DMS 273 (cell line): ENCODE data around the gene ASB2.
A peak's percentile ranks its signal among the peaks of the same experiment; 100 is the strongest.

Source experiments
- DNase-seq: peaks from one replicate; lab custom pipeline; 2025; ENCODE audit not compliant: unreplicated experiment; lab: John Stamatoyannopoulos, UW

Gene ASB2

GRCh38 chr14:93981316-93982229 lies 5.2 kb upstream of the ASB2 start:
- DNase-seq = no peak

- no peak for DNase-seq
Measured at GRCh38 chr14:93980456-93981201, 4.3 kb upstream of the ASB2 start.

DNA sequence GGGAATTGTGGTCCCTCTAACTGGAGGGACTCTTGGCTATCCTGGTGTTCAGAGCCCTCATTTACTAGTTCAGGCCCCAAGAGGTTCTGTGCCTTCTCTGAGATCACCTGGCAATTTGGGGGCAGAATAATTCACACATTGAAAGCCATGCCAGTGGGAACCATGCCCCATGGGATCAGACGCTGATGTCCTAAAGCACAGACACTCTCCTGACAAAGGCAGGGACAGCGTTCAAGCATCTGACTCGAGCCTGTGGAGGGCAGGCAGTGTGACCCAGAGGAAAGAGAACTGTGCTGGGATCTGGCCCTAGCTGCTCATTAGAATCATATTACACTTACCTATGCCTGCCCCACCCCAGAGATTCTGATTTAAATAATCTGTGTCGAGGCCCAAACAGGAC lies 2.4 kb upstream of the ASB2 start:
- DNase-seq = no peak

- DNase-seq = no peak
Measured at GRCh38 chr14:93977790-93978581, 1.6 kb upstream of the ASB2 start.

DNA sequence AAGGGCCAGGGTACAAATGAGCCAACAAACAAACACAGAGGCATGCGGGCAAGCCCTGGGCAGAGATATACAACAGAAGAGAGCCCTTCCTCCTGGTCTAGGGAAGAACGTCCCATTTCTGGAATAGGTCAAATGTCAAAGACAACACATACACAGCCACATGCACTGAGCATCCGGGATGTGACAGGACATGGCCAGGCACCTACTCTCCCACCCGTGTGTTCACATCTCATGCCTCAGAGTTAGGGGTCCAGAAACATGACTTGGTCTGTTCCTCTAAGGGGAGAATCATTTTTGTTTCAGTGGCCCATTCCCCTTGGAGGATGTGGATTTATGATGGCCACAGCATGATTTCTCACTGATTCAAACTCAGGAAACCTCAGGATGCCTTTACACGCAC lies 801 bp upstream of the ASB2 start:
- DNase-seq = no peak

GRCh38 chr14:93975791-93976476 lies 436 bp downstream of the ASB2 start:
- no peak for DNase-seq

DNA sequence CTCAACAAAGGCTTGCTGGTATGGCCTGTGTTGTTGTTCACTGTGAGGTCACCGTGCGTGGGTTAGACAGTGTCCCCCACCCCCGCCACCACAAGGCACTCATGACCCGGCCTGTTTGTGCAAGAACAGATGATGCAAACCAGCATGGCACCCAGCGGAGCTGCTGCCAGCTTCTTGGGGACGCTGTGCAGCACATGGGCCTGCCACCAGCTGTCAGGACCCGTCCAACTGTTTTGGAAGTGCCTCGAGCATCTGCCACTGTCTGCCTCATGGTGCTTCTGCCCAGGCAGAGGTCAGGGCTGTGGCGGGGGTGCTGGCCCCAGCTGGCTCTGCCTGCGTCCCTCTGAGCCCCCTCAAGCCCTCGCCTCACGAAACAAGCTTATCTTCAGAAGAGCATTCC lies 1.5 kb downstream of the ASB2 start:
- peak; percentile 88 for DNase-seq

- DNase-seq = peak; percentile 33
Measured at GRCh38 chr14:93974299-93974698, 2.1 kb downstream of the ASB2 start.

- no peak for DNase-seq
Measured at GRCh38 chr14:93973607-93974006, 2.8 kb downstream of the ASB2 start.

GRCh38 chr14:93972618-93973205 lies 3.7 kb downstream of the ASB2 start:
- DNase-seq = no peak

DNA sequence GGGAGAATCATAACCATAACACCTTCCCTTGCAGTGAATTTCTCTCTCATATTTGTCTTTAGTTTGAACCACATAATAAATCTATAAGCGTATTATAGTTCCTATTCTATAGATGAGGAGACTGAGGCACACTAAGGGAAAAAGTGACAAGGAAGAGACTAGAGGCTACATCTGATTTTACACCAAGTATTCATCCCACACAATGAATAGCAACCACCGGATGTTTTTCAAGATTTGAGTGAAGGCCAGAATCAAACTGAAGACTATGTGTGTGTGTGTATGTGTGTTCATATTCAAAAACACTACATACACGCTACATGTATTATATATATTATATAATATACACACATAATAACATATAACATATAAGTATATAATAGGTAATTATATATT lies 4.7 kb downstream of the ASB2 start:
- no peak for DNase-seq

- DNase-seq = peak; percentile 63
Measured at GRCh38 chr14:93970965-93971634, 5.3 kb downstream of the ASB2 start.

DNA sequence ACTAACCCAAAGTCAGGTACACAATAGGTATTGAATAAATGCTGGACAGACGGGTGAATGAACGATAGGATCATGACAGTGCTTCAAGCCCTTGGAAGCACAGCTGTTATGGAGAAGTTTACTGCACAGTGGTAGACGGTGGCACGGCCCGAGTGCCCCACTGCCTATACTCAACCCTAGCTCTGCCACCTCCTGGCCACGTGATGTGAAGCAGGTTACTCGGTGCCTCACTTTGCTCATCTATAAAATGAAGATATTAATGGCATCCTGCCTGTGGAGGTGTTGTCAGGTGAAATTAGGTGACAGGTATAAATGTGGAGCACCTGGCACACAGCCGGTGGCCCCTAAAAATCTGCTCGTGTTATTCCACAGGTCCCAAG lies 5.8 kb downstream of the ASB2 start:
- DNase-seq = peak; percentile 65

- DNase-seq = peak; percentile 25
Measured at GRCh38 chr14:93969082-93969828, 7.1 kb downstream of the ASB2 start.

DNA sequence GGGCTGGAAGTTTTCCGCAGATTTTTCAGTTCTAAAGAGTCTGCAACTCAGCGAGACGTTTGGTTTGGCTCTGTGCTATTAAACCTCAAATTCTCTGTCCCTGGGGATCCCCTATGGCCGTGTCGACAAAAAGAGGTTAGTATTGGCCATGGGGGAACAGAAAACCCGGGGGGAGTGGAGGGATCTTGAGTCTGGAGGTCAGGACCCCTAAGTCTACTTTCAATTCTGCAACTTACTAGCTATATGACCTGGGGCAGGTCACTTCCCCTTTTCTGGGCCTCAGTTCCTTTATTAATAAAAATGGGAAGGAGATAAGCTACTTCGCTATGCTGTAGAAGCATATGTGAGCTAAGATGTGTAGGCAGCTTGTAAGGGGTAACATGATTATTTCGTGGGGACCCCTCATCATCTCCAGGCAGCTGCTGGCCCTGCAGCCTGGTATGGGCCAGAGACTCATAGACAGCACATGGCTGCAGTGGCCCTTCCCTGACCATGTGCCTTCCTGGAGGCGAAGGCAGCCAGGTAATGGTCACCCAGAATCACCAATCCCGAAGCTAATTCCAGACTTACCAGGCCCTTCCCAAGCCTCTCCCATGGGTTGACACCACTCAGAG lies 8.6 kb downstream of the ASB2 start:
- no peak for DNase-seq

DNA sequence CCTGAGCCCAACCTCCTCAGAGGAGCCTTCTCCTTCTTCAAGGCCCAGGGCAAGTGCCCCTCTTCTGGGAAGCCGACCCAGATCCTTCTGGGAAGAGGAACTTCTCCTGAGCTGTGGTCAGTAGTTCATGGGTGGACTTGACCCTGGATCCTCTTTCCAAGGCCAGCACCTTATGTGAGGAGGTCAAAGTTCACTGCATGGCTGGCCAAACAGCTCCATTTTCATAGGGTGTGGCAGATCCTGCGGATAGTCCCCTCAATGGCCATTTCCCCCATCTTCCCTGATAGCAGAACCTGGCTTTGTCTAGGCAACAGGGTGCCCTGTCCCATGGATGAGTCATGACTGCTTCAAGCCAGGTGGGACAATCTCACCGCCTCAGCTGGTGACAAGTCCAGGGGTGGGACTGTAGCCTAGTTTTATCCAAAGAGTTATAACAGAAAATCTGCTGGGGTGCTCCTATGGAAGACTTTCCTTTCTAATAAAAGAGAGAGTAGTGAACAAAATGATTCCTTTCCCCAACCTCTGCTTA lies 10.4 kb downstream of the ASB2 start:
- no peak for DNase-seq

DNA sequence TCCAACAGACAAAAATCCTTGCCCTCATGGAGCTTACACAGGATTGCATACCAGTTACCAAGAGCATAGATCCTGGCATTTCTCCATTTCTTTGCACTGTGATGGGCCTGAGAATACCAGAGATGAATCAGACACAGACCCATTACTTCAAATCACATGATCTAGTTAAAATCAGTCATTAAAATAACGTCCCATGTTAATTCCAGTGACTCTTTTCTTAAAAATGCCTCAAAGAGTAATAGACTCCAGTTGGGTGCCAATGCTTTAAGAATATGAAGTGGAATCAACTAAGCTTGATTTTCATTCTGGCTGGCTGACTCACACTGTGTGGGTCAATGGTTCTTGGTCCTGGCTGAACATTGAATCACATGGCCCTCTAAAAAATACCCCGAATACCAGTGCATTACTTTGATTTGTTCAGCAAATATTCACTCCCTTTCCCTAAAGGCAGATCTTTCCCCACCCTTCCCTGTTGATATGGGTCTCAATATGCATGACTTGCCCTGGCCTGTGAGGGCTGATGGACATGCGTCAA lies 11.0 kb downstream of the ASB2 start:
- DNase-seq = no peak

DNA sequence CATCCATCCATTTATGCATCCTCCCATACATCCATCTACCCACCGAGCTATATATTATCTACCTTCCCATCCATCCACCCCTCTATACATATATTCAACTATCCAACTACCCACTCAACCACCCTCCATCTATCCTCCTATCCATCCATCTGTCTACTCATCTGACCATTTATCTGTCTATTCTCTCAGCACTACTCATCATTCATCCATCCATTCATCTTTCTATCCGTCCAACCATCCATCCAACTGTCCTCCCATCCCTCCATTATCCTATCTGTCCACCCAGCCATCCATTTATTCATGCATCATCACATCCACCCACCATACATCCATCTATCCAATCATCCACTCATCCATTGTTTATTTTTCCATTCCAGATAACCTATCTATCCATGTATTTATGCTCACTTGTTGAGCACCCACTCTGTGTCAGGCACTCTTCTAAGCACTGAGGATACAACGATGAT lies 11.5 kb downstream of the ASB2 start:
- no peak for DNase-seq
